Measurements from ENCODE around the gene RNF175. TPM values are rescaled to one million over a fixed set of nuclear protein-coding genes. Genes with fewer than 3 reads are reported as not detected.
A peak's percentile ranks its signal among the peaks of the same experiment; 100 is the strongest.

Gene RNF175
- total RNA-seq, 1 donor from 2014 or later = 2.3 TPM

DNA sequence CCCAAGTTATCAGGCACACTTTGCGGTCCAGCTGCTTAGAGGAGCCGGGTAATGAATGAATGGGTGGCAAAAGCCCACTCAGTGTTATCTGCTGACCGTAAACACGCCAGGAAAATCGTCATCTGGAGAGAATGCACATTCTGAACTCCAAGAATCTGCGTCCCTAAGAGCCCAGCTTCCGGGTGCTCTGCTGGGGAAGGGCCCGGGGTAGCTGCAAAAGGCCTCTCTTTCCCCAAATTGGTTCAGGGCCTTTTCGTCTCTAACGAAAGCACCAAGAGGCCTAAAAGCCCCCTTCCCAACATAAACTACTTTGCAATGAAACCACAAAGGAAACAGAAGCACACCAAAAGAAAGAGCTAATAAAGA is 30.7 kb upstream of the RNF175 start:
- no peak overlapping the region for H3K4me3 ChIP-seq (ENCODE audit: low read depth, low read length)
- DNase-seq (ENCODE audit: low read depth) = no peak
- TF ChIP-seq, protein P1, sequence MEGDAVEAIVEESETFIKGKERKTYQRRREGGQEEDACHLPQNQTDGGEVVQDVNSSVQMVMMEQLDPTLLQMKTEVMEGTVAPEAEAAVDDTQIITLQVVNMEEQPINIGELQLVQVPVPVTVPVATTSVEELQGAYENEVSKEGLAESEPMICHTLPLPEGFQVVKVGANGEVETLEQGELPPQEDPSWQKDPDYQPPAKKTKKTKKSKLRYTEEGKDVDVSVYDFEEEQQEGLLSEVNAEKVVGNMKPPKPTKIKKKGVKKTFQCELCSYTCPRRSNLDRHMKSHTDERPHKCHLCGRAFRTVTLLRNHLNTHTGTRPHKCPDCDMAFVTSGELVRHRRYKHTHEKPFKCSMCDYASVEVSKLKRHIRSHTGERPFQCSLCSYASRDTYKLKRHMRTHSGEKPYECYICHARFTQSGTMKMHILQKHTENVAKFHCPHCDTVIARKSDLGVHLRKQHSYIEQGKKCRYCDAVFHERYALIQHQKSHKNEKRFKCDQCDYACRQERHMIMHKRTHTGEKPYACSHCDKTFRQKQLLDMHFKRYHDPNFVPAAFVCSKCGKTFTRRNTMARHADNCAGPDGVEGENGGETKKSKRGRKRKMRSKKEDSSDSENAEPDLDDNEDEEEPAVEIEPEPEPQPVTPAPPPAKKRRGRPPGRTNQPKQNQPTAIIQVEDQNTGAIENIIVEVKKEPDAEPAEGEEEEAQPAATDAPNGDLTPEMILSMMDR (conservative IDR thresholded peaks at IDR 0.05; ENCODE audit: low read depth, low read length) = no peak

DNA sequence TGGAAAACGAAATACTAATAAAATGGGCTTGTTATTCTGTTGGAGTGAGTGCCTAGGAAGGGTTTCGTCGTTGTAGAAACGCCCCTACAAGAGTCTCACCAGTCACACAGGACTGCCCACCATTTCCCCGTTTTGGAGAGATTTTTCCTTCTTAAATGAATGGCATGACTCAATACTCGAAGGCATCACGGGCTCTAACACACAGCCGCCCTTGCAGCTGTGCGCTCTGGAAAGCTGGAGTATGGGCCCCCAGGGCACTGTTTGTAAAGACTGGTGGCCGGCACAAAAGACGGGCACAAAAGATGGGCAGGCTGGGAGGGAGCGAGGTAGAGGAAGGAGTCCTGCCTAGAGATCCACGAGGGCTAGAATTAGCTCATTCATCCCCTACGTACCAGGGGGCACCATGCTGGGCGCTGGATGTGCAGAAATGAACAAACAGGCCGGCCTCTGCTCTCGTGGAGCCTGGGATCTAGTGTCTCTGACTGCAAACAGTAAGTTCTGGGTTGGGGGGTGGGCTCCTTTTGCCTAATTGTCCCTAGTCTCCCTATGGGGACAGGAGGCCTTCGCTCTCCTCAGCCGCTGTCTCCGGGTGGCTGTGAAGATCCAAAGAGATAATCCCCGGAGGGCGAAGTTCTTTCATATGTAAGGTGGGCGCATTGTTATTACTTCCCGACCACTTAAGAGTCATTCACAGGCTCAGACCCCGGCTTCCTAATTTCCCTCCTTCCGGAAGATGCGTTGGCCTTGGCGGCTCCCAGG is 30.1 kb upstream of the RNF175 start:
- TF ChIP-seq, protein P1 (conservative IDR thresholded peaks at IDR 0.05; ENCODE audit: low read depth, low read length) = no peak
- no peak for DNase-seq (ENCODE audit: low read depth)
- no peak overlapping the region for H3K4me3 ChIP-seq (ENCODE audit: low read depth, low read length)

DNA sequence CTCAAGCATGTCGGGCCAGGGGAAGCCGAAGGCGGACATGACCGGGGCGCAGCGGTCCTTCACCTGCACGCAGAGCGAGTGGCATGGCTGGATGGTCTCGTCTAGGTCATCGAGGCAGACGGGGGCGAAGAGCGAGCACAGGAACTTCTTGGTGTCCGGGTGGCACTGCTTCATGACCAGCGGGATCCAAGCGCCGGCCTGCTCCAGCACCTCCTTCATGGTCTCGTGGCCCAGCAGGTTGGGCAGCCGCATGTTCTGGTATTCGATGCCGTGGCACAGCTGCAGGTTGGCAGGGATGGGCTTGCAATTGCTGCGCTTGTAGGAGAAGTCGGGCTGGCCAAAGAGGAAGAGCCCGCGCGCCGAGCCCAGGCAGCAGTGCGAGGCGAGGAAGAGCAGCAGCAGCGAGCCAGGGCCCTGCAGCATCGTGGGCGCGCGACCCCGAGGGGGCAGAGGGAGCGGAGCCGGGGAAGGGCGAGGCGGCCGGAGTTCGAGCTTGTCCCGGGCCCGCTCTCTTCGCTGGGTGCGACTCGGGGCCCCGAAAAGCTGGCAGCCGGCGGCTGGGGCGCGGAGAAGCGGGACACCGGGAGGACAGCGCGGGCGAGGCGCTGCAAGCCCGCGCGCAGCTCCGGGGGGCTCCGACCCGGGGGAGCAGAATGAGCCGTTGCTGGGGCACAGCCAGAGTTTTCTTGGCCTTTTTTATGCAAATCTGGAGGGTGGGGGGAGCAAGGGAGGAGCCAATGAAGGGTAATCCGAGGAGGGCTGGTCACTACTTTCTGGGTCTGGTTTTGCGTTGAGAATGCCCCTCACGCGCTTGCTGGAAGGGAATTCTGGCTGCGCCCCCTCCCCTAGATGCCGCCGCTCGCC is 28.8 kb upstream of the RNF175 start, which contains the start of gene SFRP2:
SFRP2 (minus strand) TSS at position 671 of the 864 bp plus-strand sequence; CDS start at position 423, 248 bp downstream.
- H3K4me3 ChIP-seq (ENCODE audit: low read depth, low read length) = peak within 1 kb of the TSS; percentile 14
- TF ChIP-seq, protein P1 (conservative IDR thresholded peaks at IDR 0.05; ENCODE audit: low read depth, low read length) = no peak
- DNase-seq (ENCODE audit: low read depth) = no peak

DNA sequence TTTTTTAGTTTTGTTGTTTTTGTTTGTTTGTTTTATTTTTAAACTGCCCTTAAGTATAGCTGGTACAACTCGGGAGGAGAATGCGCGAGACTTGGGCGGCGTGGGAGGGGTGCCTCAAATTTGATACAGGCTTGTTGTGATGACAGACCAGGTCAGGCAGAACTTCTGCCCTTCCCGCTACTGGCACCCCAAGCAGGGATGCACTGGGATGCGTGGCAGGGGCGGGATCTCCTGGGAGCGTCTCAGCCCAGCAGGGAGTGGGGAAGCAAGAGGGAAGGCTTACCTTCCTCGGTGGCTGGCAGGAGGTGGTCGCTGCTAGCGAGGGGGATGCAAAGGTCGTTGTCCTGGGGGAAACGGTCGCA is 28.2 kb upstream of the RNF175 start:
- TF ChIP-seq, protein P1 (conservative IDR thresholded peaks at IDR 0.05; ENCODE audit: low read depth, low read length) = no peak
- DNase-seq (ENCODE audit: low read depth) = no peak
- no peak overlapping the region for H3K4me3 ChIP-seq (ENCODE audit: low read depth, low read length)

DNA sequence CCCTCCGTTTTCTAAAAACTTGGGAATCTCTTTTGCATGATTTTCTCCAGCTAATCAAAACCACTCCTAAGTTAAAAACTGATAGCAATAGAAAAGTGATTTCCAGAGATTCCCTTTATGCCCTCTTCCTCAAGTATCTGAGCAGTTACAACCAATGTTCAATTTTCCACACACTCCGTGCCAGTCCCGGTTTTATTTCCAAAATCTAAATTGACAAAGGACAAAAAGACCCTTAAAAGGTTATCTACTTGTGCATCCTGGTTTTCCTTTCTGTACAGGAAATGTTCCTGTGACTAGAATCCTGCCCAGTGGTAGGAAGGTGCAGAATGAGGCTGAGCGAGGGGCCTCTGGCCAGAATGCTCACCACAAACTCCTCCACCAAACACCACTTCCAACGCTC is 27.8 kb upstream of the RNF175 start:
- TF ChIP-seq, protein P1 (conservative IDR thresholded peaks at IDR 0.05; ENCODE audit: low read depth, low read length) = no peak
- no peak overlapping the region for H3K4me3 ChIP-seq (ENCODE audit: low read depth, low read length)
- DNase-seq (ENCODE audit: low read depth) = no peak

DNA sequence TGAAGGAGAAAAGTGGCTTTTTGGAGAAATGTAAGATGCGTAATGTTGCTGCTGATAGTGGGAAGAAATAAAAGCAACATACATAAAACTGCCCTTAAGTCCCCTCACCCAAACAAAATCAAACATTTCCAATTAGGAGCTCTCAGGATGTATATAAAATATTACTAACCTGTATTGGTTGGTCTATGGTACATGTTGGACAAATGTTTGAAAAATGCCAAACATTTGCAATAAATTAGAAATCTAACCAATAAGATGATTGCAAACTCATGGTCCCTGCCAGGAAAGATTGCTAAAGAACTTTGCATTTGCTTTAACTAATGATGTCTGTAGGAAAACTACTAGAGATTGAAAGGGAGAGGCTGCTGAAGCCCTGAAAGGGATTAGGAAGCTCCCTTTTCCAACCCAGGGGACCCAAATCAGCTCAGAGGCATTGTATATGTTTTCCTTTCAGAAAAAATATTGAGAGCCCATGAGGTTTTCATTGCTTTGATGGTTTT is 27.3 kb upstream of the RNF175 start:
- TF ChIP-seq, protein P1 (conservative IDR thresholded peaks at IDR 0.05; ENCODE audit: low read depth, low read length) = no peak
- H3K4me3 ChIP-seq (ENCODE audit: low read depth, low read length) = no peak overlapping the region
- DNase-seq (ENCODE audit: low read depth) = no peak
